GM18499 (cell line): ENCODE measurements around the gene JMJD8.
"Not testable (repeated sequence)": the region's sequence is repeated elsewhere in the genome, so short reads cannot be mapped to it uniquely, and the experiment has no call there.

Source experiments
- ATAC-seq: cut with Tn5 transposase; IDR thresholded peaks from one replicate; pipeline ENCODE4 v1.9.1; 2021; ENCODE audit warnings: moderate number of reproducible peaks; ENCODE audit not compliant: insufficient read depth, unreplicated experiment

The JMJD8 gene

DNA sequence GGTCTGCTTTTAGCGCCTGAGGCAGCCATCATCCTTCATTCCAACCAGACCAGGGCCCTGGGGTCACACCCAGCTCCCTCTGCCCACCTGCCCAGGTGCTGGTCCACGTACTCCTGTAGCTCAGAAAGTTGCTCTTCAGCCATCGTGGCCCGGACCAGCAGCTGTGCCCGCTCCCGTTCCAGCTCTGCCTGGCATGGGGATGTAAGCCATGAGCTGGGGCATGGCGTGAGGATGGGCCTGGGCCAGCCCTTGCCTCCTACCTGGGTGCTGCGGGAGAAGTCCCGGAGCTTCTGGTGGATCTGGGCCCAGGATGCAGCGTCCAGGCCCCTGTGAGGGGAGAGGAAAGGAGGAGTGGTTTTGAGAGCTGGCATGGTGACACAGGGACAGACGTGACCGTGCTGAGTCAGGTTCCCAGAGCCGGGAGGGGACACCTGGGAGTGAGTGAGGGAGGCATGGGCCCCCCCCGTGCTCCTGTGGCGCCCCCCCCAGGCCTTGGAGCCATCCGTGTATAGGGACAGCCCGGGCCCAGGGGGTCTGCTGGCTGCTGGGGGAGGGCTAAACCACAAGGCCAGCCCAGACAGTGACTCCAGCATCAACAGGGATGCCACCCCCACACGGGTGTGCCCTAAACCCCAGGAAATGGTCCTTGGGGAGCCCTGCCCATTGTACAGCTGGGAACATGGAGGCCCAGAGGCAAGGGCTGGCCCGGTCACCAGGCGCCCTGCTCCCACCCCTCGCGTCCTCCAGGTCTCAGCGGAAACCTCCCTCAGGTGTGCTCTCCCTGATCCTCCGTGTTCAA is 38.9 kb upstream of the JMJD8 start:
- no peak for ATAC-seq

GRCh38 chr16:721765-722540 is 37.8 kb upstream of the JMJD8 start:
- no peak for ATAC-seq

- no peak for ATAC-seq
Observed at GRCh38 chr16:720990-721764, 37.0 kb upstream of the JMJD8 start, which contains the start of gene ANTKMT. ANTKMT (plus strand) TSS chr16:721146; CDS start chr16:721275, 129 bp downstream.

DNA sequence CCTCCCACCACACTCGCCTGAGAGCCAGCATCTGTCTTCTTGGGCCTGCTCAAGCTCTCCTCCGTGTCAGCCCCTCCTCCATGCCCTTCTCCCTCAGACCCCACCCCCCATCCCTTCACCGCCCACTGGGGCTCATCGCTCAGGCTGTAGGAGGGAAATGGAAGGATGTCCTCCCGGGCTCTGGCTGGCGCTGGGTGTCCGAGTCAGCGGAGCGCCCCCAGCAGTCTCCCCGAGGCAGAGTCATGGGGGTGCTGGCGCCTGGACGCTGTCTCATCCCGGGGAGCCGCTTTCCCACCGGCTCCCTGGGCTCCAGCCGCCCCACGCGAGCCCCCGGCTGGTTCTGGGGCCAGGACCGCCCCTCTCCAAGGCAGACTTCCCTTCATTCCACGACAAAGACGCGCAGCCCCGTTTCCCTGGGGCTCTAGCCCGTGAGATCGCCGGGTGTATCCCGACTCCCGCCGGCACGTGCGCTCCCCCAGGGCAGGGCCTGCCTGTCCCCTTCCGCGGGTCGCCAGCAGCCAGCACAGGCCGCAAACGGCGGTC is 36.4 kb upstream of the JMJD8 start:
- ATAC-seq: no peak

GRCh38 chr16:719815-720446 is 35.8 kb upstream of the JMJD8 start:
- ATAC-seq: no peak

GRCh38 chr16:718922-719321 is 34.8 kb upstream of the JMJD8 start:
- no peak for ATAC-seq

GRCh38 chr16:718389-718788 is 34.3 kb upstream of the JMJD8 start:
- no peak for ATAC-seq

DNA sequence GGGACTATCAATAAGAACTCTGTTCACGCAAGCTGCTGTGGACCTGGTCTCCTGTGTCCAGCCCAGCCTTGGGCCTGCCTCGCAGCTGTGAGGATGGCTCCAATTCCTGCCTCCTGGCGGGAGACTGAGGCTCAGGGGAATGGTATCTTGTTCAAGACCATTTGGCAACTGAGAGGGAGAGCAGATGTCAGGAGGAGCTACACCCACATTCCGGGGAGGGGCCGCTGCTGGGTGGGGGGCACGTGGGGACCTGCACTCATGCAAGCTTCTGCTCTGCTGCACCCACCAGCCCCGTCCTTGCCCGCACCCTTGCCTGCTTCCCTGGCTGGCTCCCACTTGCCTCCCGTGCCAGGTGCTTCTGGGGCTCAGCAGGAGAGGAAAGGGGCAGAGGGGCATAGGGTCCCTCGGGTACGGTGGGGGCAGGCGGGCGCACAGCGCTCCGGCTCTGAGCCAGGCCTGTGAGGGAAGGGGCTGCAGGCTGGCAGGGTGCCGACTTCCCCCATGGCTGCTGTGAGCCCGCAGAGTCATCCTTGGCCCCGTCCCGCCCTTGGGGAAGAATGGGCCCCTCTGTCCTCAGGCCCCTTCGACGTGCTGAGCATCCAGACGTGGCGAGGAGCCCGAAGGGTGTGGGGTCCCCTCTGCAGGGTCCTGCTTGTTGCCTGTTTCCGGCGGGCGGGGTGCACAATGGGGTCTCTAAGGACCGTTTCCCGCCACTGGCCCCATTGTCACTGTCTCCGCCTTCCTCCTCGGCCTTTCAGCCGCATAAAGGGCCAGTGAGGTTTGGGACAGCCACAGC is 33.5 kb upstream of the JMJD8 start:
- ATAC-seq: no peak

DNA sequence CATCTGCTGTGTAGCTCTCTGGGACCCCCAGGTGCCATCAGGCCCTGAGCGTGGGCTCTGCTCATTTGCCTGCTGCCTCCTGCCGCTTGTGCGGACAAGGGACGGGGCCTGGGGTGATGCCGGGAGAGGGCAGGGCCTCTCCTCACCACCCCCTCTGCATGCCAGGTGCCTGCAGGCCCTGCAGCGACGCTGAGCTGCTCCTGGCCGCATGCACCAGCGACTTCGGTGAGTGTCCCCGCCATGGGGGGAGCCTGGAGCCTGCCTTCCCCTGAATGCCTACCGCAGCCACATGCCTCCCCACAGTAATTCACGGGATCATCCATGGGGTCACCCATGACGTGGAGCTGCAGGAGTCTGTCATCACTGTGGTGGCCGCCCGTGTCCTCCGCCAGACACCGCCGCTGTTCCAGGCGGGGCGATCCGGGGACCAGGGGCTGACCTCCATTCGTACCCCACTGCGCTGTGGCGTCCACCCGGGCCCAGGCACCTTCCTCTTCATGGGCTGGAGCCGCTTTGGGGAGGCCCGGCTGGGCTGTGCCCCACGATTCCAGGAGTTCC is 32.7 kb upstream of the JMJD8 start:
- ATAC-seq: no peak

- no peak for ATAC-seq
Observed at GRCh38 chr16:716200-716568, 32.0 kb upstream of the JMJD8 start.

DNA sequence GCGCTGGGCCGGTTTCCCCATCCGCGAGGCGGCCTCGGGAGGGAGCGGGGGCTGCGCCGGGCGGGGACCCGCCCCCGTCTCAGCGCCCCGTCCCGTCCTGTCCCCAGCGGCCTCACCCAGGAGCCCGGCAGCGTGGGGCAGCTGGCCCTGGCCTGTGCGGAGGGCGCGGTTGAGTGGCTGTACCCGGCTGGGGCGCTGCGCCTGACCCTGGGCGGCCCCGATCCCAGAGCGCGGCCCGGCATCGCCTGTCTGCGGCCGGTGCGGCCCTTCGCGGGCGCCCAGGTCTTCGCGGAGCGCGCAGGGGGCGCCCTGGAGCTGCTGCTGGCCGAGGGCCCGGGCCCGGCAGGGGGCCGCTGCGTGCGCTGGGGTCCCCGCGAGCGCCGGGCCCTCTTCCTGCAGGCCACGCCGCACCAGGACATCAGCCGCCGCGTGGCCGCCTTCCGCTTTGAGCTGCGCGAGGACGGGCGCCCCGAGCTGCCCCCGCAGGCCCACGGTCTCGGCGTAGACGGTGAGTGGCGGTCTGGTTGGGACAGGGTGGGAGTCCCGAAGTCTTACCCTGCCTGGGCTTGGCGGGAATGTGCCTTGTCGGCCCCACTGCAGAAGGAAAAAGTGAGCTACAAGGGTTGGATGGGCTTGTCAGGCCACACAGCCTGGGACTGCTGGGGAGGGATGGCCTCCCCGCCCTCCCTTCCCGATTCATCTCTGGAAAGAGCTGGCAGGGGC is 31.5 kb upstream of the JMJD8 start:
- no peak for ATAC-seq

GRCh38 chr16:714558-715476 is 30.7 kb upstream of the JMJD8 start, which contains the start of gene METRN:
METRN (plus strand) TSS chr16:715118; CDS start chr16:715290, 172 bp downstream.
- ATAC-seq: no peak

- no peak for ATAC-seq
Observed at GRCh38 chr16:714079-714478, 29.9 kb upstream of the JMJD8 start.

DNA sequence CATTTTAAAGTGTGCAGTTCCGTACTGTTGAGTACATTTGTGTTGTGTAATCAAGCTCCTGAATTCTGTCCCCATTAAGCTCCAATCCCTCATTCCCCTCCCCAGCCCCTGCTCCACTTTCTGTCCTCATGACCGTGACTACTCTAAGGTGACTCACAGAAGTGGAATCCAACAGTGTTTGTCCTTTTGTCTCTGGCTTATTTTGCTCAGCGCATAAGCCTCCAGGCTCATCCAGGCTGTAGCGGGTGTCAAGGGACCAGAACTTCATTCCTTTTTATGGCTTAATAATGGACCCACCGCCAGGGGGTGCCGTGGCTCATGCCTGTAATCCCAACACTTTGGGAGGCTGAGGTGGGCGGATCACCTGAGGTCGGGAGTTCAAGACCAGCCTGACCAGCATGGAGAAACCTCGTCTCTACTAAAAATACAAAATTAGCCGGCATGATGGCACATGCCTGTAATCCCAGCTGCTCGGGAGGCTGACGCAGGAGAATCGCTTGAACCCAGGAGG is 28.7 kb upstream of the JMJD8 start:
- not testable (repeated sequence) for ATAC-seq

GRCh38 chr16:711548-712320 is 27.6 kb upstream of the JMJD8 start:
- ATAC-seq: no peak

GRCh38 chr16:711084-711483 is 26.9 kb upstream of the JMJD8 start:
- no peak for ATAC-seq
